ENCODE results near the gene CHDH. TPM values are rescaled to one million over a fixed set of nuclear protein-coding genes. Genes with fewer than 3 reads are reported as not detected.

Gene CHDH
- polyA plus RNA-seq, 3 donors: not detected

GRCh38 chr3:53858096-53858741 lies 12.0 kb upstream of the CHDH start:
- H3K36me3 Mint-ChIP-seq: peaks cover 22 to 35% of the 10 kb centered on the region in 2 donors
- Histone ChIP-seq H3K4me2 (replicated peaks; ENCODE audit: extremely low read depth, low read length, poor library complexity, severe bottlenecking) (no peak overlapping the region), H3K79me2 (ENCODE audit: insufficient read depth, low read length) (no peaks in the 10 kb centered on the region), H3K27me3 (ENCODE audit: control insufficient read depth in 2 of 2, insufficient read depth in 2 of 2, low read length in 2 of 2) (peaks cover 0 to 2% of the 10 kb centered on the region in 2 donors), H3K9me3 (replicated peaks in 1 of 2; ENCODE audit: control insufficient read depth in 1 of 2, insufficient read depth in 1 of 2, low read length in 2 of 2) (no peaks in the 10 kb centered on the region), H3K9ac (ENCODE audit: insufficient read depth, low read length, poor library complexity, severe bottlenecking) (no peak overlapping the region), H3K4me3 (replicated peaks in 1 of 3; ENCODE audit: low read depth in 2 of 3, low read length in 3 of 3) (no peak overlapping the region), H4K20me1 (ENCODE audit: insufficient read depth, low read length) (no peaks in the 10 kb centered on the region), H3K27ac (ENCODE audit: low read depth in 1 of 2, low read length in 2 of 2) (no peak overlapping the region), H3K4me1 (ENCODE audit: control insufficient read depth in 1 of 2, insufficient read depth in 2 of 2, low read length in 2 of 2) (no peaks in the 10 kb centered on the region), H3K36me3 (replicated peaks in 1 of 2; ENCODE audit: control insufficient read depth in 1 of 2, insufficient read depth in 2 of 2, low read length in 2 of 2) (peaks cover 5 to 45% of the 10 kb centered on the region in 2 donors), H2AFZ (ENCODE audit: insufficient read depth, low read depth, low read length, poor library complexity, severe bottlenecking) (no peak overlapping the region)
- H3K27me3 Mint-ChIP-seq (ENCODE audit: low read depth in 3 of 3): peaks cover 3 to 12% (median 4%) of the 10 kb centered on the region in 3 donors
- no peak overlapping the region for H3K4me3 Mint-ChIP-seq
- H3K4me1 Mint-ChIP-seq: peaks cover 6% of the 10 kb centered on the region
- intact Hi-C loops (cut with micrococcal nuclease): no loop called here
- no peak for DNase-seq
- TF ChIP-seq CTCF (IDR thresholded peaks at IDR 0.05): no peak
- no peak overlapping the region for H3K27ac Mint-ChIP-seq
- H3K9me3 Mint-ChIP-seq: no peaks in the 10 kb centered on the region
- WGBS (ENCODE audit: insufficient coverage): 82% methylated on average over 7 of the region's 7 CpGs

GRCh38 chr3:53856964-53857363 lies 10.7 kb upstream of the CHDH start:
- intact Hi-C loops (cut with micrococcal nuclease): no loop called here
- no peak overlapping the region for H3K27ac ChIP-seq (ENCODE audit: low read depth in 1 of 2, low read length in 2 of 2)
- Mint-ChIP-seq H3K27me3 (ENCODE audit: low read depth in 3 of 3) (peaks cover 3 to 14% (median 8%) of the 10 kb centered on the region in 3 donors), H3K27ac (no peak overlapping the region), H3K36me3 (peaks cover 13 to 22% of the 10 kb centered on the region in 2 donors), H3K4me1 (peaks cover 6% of the 10 kb centered on the region), H3K4me3 (no peak overlapping the region), H3K9me3 (no peaks in the 10 kb centered on the region)
- WGBS (ENCODE audit: insufficient coverage): 23% methylated on average over 4 of the region's 7 CpGs
- no peaks in the 10 kb centered on the region for H4K20me1 ChIP-seq (ENCODE audit: insufficient read depth, low read length)
- no peak overlapping the region for H3K4me2 ChIP-seq (replicated peaks; ENCODE audit: extremely low read depth, low read length, poor library complexity, severe bottlenecking)
- no peaks in the 10 kb centered on the region for H3K9me3 ChIP-seq (replicated peaks in 1 of 2; ENCODE audit: control insufficient read depth in 1 of 2, insufficient read depth in 1 of 2, low read length in 2 of 2)
- no peak overlapping the region for H3K4me3 ChIP-seq (replicated peaks in 1 of 3; ENCODE audit: low read depth in 2 of 3, low read length in 3 of 3)
- H3K9ac ChIP-seq (ENCODE audit: insufficient read depth, low read length, poor library complexity, severe bottlenecking): no peak overlapping the region
- no peak overlapping the region for H2AFZ ChIP-seq (ENCODE audit: insufficient read depth, low read depth, low read length, poor library complexity, severe bottlenecking)
- no peaks in the 10 kb centered on the region for H3K79me2 ChIP-seq (ENCODE audit: insufficient read depth, low read length)
- peaks cover 0 to 4% of the 10 kb centered on the region in 2 donors for H3K27me3 ChIP-seq (ENCODE audit: control insufficient read depth in 2 of 2, insufficient read depth in 2 of 2, low read length in 2 of 2)
- peaks cover 3 to 33% of the 10 kb centered on the region in 2 donors for H3K36me3 ChIP-seq (replicated peaks in 1 of 2; ENCODE audit: control insufficient read depth in 1 of 2, insufficient read depth in 2 of 2, low read length in 2 of 2)
- no peak for TF ChIP-seq CTCF (IDR thresholded peaks at IDR 0.05)
- no peak for DNase-seq
- no peaks in the 10 kb centered on the region for H3K4me1 ChIP-seq (ENCODE audit: control insufficient read depth in 1 of 2, insufficient read depth in 2 of 2, low read length in 2 of 2)
